GM12892 (cell line): Measurements from ENCODE around the gene APOL2.
A peak's percentile ranks its signal among the peaks of the same experiment; 100 is the strongest.
"Not testable (repeated sequence)": the region's sequence is repeated elsewhere in the genome, so short reads cannot be mapped to it uniquely, and the experiment has no call there.

Experiments
- DNase-seq: peaks from one replicate; pipeline ENCODE4 v3.0.0; 2011; ENCODE audit not compliant: insufficient read length
- FAIRE-seq: peaks from 2 replicates; lab custom pipeline; 2011; peaks lifted over from hg19 to GRCh38; lab: Jason Lieb, UNC
- POLR2A ChIP-seq: IDR thresholded peaks from 2 replicates; pipeline ENCODE4 v1.6.1; 2011; ENCODE audit warnings: low read depth, low read length, control low read depth
- POLR2AphosphoS5 ChIP-seq: IDR thresholded peaks from 2 replicates; pipeline ENCODE4 v1.6.1; 2011; ENCODE audit warnings: low read depth, low read length, control low read depth
- TAF1 ChIP-seq: IDR thresholded peaks from 2 replicates; pipeline ENCODE4 v1.6.1; 2011; ENCODE audit warnings: low read depth, mild to moderate bottlenecking, control low read depth, low read length, borderline replicate concordance

APOL2 gene

DNA sequence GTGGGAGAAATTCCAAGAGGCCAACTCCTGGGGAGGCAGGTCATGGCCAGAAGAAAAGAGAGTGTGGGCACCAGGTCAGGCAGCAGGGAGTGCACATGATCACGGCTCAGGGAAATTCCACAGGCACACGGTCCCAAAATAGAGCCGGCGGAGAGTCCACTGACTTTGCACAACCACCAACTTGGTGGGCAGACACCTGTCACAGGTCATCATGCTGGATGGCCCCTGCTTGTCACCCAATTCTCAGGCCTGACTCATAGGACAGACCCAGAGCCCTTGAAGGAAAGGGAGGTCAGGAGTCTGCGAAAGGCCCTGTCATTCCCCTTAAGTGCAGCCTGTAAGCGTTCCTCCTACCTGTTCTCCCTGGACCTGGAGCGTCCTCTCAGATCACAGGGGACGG lies 15.8 kb downstream of the APOL2 start:
- no peak for FAIRE-seq
- DNase-seq = no peak
- TF ChIP-seq POLR2A = no peak
- TF ChIP-seq TAF1 = no peak
- no peak for TF ChIP-seq POLR2AphosphoS5

GRCh38 chr22:36222887-36223450 lies 16.4 kb downstream of the APOL2 start:
- DNase-seq (no peak), FAIRE-seq (no peak)
- no peak for TF ChIP-seq TAF1
- TF ChIP-seq POLR2AphosphoS5 = no peak
- TF ChIP-seq POLR2A = no peak

DNA sequence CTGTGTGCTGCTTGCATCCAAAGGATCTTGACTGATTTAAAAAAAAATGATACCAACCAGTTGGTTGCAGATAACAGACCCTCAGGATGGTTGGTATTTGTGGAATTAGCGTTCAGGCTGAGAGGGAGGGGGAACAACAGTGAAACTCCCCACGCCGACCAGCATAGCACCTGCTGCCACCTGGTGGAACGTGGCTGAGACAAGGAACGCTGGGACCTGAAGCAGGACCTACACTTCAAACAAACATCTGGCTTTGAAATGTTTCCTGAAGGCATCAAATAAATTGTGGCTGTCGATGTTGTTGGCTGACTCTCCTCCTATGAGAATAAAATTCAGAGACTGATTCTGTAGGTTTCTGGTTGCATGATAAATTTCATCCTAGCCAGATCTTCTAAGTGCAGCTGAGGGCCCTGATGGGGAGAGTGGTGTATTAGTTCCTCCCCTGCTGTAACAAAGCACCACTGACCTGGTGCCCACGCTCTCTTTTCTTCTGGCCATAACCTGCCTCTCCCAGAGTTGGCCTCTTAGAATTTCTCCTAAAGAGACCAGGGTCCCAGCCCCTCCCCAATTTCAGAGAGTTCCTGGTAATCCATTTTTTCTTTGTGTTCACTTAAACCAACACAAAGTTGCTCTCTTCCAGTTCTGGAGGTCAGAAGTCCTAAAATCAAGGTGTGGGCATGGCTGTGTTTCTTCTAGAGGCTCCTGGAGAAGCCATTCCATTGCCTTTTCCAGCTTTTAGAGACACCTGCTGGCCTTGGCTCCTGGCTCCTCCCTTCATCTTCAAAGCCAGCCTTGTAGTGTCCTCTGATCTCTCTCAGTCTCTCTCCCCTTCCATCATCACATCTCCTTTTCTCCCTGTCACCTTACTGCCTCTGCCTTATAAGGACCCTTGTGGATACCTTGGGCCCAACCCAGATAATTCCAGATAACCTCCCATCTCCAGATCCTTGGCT lies 17.3 kb downstream of the APOL2 start:
- no peak for DNase-seq
- peak; percentile 93 for FAIRE-seq
- TF ChIP-seq POLR2A = no peak
- no peak for TF ChIP-seq TAF1
- TF ChIP-seq POLR2AphosphoS5 = no peak

DNA sequence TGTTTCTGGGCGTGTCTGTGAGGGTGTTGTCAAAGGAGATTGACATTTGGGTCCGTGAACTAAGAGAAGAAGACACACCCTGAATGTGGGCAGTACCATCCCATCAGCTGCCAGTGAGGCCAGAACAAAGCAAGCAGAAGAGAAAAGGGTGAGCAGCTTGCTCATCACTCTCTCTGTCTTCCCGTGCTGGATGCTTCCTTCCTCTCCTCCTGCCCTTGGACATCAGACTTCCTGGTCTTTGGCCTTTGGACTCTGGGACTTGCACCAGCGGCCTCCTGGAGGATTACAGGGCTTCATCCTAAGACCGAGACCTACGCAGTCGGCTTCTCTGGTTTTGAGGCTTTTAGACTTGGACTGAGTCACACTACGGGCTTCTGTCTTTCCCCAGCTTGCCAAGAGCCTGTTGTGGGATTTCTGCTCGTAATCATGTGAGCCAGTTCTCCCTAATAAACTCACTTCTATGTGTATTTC lies 18.8 kb downstream of the APOL2 start:
- DNase-seq (no peak), FAIRE-seq (no peak)
- TF ChIP-seq TAF1 = no peak
- no peak for TF ChIP-seq POLR2A
- TF ChIP-seq POLR2AphosphoS5 = no peak

DNA sequence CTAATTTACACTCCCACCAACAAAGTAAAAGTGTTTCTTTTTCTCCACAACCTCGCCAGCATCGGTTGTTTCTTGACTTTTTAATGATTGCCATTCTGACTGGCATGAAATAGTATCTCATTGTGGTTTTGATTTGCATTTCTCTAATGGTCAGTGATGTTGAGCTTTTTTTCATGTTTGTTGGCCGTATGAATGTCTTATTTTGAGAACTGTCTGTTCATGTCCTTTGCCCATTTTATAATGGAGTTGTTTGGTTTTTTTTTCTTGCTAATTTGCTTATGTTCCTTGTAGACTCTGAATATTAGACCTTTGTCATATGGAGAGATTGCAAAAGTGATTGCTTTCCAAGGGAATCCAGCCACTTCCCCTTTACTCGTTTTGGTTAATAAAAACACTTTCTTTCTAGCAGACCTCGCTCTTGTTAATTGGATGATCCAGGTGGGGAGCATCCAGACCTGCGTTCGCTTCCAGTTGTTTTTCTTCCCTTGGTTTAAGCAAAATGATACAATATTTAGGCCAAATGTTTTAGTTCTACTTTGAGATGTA lies 20.6 kb downstream of the APOL2 start:
- DNase-seq (no peak), FAIRE-seq (no peak)
- TF ChIP-seq POLR2AphosphoS5 (no peak), TAF1 (no peak), POLR2A (no peak)

- FAIRE-seq (no peak), DNase-seq (no peak)
- TF ChIP-seq POLR2A = no peak
- TF ChIP-seq TAF1 = no peak
These were observed 23.3 kb downstream of the APOL2 start for GRCh38 chr22:36215981-36216380.

- no peak for TF ChIP-seq POLR2AphosphoS5
- TF ChIP-seq TAF1 = no peak
- TF ChIP-seq POLR2A = no peak
- DNase-seq (no peak), FAIRE-seq (no peak)
These were observed 25.7 kb downstream of the APOL2 start for GRCh38 chr22:36213586-36213985.

GRCh38 chr22:36212901-36213300 lies 26.4 kb downstream of the APOL2 start:
- DNase-seq (no peak), FAIRE-seq (no peak)
- TF ChIP-seq POLR2AphosphoS5 (no peak), TAF1 (no peak), POLR2A (no peak)

DNA sequence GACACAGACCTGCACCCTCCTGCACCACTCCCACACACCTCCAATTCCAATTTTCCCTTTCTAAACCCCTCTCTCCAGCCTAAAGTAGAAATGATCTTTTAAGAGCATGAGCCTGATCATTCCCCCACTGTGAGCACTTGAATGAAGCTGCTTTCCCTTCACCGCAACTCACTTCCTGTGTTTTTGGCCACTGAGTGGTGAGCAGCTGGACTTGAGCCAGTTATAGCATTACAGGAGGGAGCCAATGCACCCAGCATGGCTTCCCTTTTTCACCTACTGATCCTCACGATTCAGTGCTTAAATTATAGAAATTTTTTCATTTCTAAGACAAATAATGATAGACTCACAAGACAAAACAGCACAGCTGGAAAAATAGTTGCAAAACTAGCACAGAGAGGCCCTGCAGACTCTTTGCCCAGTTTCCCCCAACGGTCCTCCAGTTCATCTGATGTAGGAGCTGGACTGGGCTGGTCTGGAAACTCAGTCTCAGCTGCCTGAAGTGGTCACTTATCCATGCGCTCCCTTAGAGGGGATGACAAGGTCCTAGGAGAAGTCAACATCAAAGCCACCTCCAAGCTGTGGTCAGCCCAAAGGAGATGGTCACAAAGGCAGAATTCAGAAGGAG lies 28.0 kb downstream of the APOL2 start:
- no peak for FAIRE-seq
- TF ChIP-seq POLR2AphosphoS5 (no peak), TAF1 (no peak), POLR2A (no peak)
- no peak for DNase-seq

DNA sequence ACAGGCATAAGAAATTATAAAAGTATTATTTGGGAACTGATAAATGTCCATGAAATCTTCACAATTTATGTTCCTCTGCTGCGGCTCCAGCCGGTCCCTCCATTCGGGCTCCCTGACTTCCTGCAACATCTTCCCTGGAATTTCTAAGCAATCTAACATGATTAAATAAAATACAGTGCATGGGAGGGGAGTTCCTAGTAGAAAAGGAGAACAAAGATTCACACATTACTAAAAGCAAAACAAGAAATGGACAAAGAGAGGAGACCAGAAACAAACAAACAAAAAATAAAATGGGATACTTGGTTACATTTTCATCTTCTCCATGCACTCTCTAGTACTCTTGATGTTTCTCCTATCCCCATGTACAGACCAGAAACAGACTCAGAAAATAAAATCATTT lies 29.1 kb downstream of the APOL2 start:
- TF ChIP-seq POLR2AphosphoS5 (no peak), TAF1 (no peak), POLR2A (no peak)
- FAIRE-seq (no peak), DNase-seq (no peak)

- not testable (repeated sequence) for FAIRE-seq, DNase-seq
These were observed 29.8 kb downstream of the APOL2 start for GRCh38 chr22:36209488-36209908.
